Measurements from ENCODE around the gene PRR5. TPM values are rescaled to one million over a fixed set of nuclear protein-coding genes. Genes with fewer than 3 reads are reported as not detected.
A peak's percentile ranks its signal among the peaks of the same experiment; 100 is the strongest.

The PRR5 gene
- total and polyA plus RNA-seq, 2 of the 13 experiments (the other 11 are each of a cell fraction or from before 2014, with no cell fraction given), result 11.6 to 27.5 TPM

DNA sequence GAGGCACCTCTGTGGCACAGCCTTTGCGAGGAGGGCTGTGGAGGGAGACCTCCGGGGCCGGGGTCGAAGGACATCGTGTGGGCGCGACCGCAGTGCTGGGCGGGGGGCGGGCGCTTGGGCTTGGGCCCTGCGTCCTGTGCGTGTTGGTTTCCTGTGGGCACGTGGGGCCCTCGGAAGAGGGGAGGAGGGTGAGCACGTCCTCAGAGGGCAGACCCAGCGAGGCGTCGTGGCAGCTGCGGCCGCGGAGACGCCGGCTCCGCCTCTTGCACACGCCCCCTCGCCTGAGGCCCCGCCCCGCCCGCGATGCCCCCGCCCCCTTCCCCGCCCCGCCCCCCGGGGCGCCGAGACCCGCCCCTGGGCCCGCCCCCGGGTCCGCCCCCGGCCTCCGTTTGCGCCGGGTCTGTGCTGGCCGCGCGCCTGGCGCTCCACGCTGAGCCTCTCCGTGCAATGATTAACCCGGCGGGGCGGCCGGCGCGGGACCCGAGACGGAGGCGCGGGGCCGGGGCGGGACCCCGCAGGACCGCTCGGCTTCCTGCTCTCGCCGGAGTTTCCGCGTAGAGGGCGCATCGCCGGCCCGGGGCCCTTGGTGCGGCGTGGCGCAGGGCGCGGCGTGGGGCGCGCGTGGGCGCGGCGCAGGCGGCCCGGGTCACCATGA, at the start of gene PRR5 (continued):
- TF ChIP-seq, protein P1, sequence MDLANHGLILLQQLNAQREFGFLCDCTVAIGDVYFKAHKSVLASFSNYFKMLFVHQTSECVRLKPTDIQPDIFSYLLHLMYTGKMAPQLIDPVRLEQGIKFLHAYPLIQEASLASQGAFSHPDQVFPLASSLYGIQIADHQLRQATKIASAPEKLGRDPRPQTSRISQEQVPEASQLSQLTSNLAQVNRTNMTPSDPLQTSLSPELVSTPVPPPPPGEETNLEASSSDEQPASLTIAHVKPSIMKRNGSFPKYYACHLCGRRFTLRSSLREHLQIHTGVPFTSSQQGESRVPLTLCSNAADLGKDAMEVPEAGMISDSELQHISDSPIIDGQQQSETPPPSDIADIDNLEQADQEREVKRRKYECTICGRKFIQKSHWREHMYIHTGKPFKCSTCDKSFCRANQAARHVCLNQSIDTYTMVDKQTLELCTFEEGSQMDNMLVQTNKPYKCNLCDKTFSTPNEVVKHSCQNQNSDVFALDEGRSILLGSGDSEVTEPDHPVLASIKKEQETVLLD (CRISPR knock-in tag; IDR thresholded peaks at IDR 0.05; ENCODE audit: low read depth), result peak; percentile 72
- TF ChIP-seq ZNF749 (CRISPR knock-in tag; IDR thresholded peaks at IDR 0.05; ENCODE audit: borderline replicate concordance) (0 out of 2 replicates have a peak, but pooled peaks have one; percentile 72), ISL2 (CRISPR knock-in tag; IDR thresholded peaks at IDR 0.05) (0 out of 2 replicates have a peak, but pooled peaks have one; percentile 21), ZNF33A (CRISPR knock-in tag; IDR thresholded peaks at IDR 0.05; ENCODE audit: borderline replicate concordance) (no peak), NCOR1 (IDR thresholded peaks at IDR 0.05; ENCODE audit: borderline replicate concordance, low read length) (no peak), ZNF331 (CRISPR knock-in tag; IDR thresholded peaks at IDR 0.05) (0 out of 2 replicates have a peak, but pooled peaks have one; percentile 12), SIX4 (CRISPR knock-in tag; IDR thresholded peaks at IDR 0.05) (no peak), PHF20 (CRISPR knock-in tag; IDR thresholded peaks at IDR 0.05) (0 out of 2 replicates have a peak, but pooled peaks have one; percentile 29), SOX5 (CRISPR knock-in tag; IDR thresholded peaks at IDR 0.05; ENCODE audit: borderline replicate concordance) (peak; percentile 16; the same call in 1 of the 2 replicates)
- TF ChIP-seq, protein P2, sequence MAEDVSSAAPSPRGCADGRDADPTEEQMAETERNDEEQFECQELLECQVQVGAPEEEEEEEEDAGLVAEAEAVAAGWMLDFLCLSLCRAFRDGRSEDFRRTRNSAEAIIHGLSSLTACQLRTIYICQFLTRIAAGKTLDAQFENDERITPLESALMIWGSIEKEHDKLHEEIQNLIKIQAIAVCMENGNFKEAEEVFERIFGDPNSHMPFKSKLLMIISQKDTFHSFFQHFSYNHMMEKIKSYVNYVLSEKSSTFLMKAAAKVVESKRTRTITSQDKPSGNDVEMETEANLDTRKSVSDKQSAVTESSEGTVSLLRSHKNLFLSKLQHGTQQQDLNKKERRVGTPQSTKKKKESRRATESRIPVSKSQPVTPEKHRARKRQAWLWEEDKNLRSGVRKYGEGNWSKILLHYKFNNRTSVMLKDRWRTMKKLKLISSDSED (CRISPR knock-in tag; IDR thresholded peaks at IDR 0.05), result no peak
- TF ChIP-seq, protein P3, sequence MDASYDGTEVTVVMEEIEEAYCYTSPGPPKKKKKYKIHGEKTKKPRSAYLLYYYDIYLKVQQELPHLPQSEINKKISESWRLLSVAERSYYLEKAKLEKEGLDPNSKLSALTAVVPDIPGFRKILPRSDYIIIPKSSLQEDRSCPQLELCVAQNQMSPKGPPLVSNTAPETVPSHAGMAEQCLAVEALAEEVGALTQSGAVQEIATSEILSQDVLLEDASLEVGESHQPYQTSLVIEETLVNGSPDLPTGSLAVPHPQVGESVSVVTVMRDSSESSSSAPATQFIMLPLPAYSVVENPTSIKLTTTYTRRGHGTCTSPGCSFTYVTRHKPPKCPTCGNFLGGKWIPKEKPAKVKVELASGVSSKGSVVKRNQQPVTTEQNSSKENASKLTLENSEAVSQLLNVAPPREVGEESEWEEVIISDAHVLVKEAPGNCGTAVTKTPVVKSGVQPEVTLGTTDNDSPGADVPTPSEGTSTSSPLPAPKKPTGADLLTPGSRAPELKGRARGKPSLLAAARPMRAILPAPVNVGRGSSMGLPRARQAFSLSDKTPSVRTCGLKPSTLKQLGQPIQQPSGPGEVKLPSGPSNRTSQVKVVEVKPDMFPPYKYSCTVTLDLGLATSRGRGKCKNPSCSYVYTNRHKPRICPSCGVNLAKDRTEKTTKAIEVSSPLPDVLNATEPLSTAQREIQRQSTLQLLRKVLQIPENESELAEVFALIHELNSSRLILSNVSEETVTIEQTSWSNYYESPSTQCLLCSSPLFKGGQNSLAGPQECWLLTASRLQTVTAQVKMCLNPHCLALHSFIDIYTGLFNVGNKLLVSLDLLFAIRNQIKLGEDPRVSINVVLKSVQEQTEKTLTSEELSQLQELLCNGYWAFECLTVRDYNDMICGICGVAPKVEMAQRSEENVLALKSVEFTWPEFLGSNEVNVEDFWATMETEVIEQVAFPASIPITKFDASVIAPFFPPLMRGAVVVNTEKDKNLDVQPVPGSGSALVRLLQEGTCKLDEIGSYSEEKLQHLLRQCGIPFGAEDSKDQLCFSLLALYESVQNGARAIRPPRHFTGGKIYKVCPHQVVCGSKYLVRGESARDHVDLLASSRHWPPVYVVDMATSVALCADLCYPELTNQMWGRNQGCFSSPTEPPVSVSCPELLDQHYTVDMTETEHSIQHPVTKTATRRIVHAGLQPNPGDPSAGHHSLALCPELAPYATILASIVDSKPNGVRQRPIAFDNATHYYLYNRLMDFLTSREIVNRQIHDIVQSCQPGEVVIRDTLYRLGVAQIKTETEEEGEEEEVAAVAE (CRISPR knock-in tag; IDR thresholded peaks at IDR 0.05; ENCODE audit: borderline replicate concordance), result peak; percentile 73; the same call in 1 of the 2 replicates
- TF ChIP-seq, protein P4, sequence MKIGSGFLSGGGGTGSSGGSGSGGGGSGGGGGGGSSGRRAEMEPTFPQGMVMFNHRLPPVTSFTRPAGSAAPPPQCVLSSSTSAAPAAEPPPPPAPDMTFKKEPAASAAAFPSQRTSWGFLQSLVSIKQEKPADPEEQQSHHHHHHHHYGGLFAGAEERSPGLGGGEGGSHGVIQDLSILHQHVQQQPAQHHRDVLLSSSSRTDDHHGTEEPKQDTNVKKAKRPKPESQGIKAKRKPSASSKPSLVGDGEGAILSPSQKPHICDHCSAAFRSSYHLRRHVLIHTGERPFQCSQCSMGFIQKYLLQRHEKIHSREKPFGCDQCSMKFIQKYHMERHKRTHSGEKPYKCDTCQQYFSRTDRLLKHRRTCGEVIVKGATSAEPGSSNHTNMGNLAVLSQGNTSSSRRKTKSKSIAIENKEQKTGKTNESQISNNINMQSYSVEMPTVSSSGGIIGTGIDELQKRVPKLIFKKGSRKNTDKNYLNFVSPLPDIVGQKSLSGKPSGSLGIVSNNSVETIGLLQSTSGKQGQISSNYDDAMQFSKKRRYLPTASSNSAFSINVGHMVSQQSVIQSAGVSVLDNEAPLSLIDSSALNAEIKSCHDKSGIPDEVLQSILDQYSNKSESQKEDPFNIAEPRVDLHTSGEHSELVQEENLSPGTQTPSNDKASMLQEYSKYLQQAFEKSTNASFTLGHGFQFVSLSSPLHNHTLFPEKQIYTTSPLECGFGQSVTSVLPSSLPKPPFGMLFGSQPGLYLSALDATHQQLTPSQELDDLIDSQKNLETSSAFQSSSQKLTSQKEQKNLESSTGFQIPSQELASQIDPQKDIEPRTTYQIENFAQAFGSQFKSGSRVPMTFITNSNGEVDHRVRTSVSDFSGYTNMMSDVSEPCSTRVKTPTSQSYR (CRISPR knock-in tag; IDR thresholded peaks at IDR 0.05; ENCODE audit: borderline replicate concordance), result no peak
